NCI-H128 (cell line): ENCODE measurements around the gene GALNT18.

Source experiments
- DNase-seq: peaks from one replicate; lab custom pipeline; 2025; ENCODE audit not compliant: unreplicated experiment; lab: John Stamatoyannopoulos, UW

Gene GALNT18

GRCh38 chr11:11251394-11251970 lies 370.3 kb downstream of the GALNT18 start:
- no peak for DNase-seq

- no peak for DNase-seq
Measured at GRCh38 chr11:11250470-11250869, 371.3 kb downstream of the GALNT18 start.

GRCh38 chr11:11247576-11247975 lies 374.2 kb downstream of the GALNT18 start:
- no peak for DNase-seq

GRCh38 chr11:11247086-11247485 lies 374.7 kb downstream of the GALNT18 start:
- DNase-seq, result no peak

- DNase-seq, result no peak
Measured at GRCh38 chr11:11246166-11246565, 375.6 kb downstream of the GALNT18 start.

- no peak for DNase-seq
Measured at GRCh38 chr11:11245453-11245852, 376.4 kb downstream of the GALNT18 start.

- DNase-seq, result no peak
Measured at GRCh38 chr11:11244470-11245080, 377.2 kb downstream of the GALNT18 start.

GRCh38 chr11:11243590-11244469 lies 378.0 kb downstream of the GALNT18 start:
- DNase-seq, result no peak

GRCh38 chr11:11243209-11243589 lies 378.6 kb downstream of the GALNT18 start:
- DNase-seq, result no peak

GRCh38 chr11:11241284-11241683 lies 380.5 kb downstream of the GALNT18 start:
- no peak for DNase-seq

- DNase-seq, result no peak
Measured at GRCh38 chr11:11239959-11240358, 381.8 kb downstream of the GALNT18 start.

GRCh38 chr11:11237070-11237832 lies 384.6 kb downstream of the GALNT18 start:
- DNase-seq, result no peak

GRCh38 chr11:11236498-11237059 lies 385.2 kb downstream of the GALNT18 start:
- DNase-seq, result no peak

GRCh38 chr11:11231763-11232162 lies 390.0 kb downstream of the GALNT18 start:
- no peak for DNase-seq

- DNase-seq, result no peak
Measured at GRCh38 chr11:11230802-11231562, 390.8 kb downstream of the GALNT18 start.

- no peak for DNase-seq
Measured at GRCh38 chr11:11230087-11230486, 391.7 kb downstream of the GALNT18 start.

GRCh38 chr11:11229647-11230046 lies 392.2 kb downstream of the GALNT18 start:
- DNase-seq, result no peak

GRCh38 chr11:11227296-11228085 lies 394.3 kb downstream of the GALNT18 start:
- no peak for DNase-seq
